Measurements from ENCODE around the gene PRKAR1B. TPM values are rescaled to one million over a fixed set of nuclear protein-coding genes. Genes with fewer than 3 reads are reported as not detected.

The PRKAR1B gene
- total RNA-seq, 1 experiment from 2014 or later: 62.0 TPM

DNA sequence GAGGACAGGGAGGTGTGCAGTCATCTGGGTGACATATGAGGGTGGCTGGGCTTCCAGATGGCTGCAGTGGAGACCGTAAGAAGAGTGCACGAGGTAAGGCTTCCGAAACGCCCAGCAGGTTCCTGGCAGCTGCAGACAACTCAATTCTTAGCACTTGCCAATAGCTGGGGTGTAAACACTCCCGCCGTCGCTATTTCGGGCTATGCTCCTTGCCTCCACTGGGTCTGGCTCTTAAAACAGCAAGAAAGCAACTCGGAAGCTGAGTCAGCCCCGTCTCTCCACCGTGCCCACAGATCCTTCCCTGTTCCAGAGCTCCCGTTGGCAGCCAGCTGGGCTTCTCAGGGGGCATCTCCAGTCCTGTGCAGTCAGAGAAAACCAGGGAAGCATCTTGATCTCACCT is 201.3 kb downstream of the PRKAR1B start:
- ChIA-PET POLR2A (no interaction called here), CTCF (no interaction called here)
- Histone ChIP-seq H3K4me3 (ENCODE audit: low read depth in 2 of 2, low read length in 2 of 2) (no peak overlapping the region), H3K9me3 (ENCODE audit: control insufficient read depth, insufficient read depth, low read depth, low read length) (no peaks in the 10 kb centered on the region), H3K27ac (ENCODE audit: low read length) (no peak overlapping the region), H3K36me3 (ENCODE audit: control insufficient read depth, insufficient read depth, low read length) (no peaks in the 10 kb centered on the region), H3K4me1 (ENCODE audit: control insufficient read depth, insufficient read depth, low read length) (peaks cover 18% of the 10 kb centered on the region), H3K27me3 (ENCODE audit: control insufficient read depth, insufficient read depth, low read length) (no peaks in the 10 kb centered on the region; the same call in 1 of the 2 replicates)
- no peak for TF ChIP-seq POLR2AphosphoS5 (IDR thresholded peaks at IDR 0.05; ENCODE audit: low read depth, low read length)
- TF ChIP-seq CTCF (IDR thresholded peaks at IDR 0.05): no peak
- TF ChIP-seq, protein P1, sequence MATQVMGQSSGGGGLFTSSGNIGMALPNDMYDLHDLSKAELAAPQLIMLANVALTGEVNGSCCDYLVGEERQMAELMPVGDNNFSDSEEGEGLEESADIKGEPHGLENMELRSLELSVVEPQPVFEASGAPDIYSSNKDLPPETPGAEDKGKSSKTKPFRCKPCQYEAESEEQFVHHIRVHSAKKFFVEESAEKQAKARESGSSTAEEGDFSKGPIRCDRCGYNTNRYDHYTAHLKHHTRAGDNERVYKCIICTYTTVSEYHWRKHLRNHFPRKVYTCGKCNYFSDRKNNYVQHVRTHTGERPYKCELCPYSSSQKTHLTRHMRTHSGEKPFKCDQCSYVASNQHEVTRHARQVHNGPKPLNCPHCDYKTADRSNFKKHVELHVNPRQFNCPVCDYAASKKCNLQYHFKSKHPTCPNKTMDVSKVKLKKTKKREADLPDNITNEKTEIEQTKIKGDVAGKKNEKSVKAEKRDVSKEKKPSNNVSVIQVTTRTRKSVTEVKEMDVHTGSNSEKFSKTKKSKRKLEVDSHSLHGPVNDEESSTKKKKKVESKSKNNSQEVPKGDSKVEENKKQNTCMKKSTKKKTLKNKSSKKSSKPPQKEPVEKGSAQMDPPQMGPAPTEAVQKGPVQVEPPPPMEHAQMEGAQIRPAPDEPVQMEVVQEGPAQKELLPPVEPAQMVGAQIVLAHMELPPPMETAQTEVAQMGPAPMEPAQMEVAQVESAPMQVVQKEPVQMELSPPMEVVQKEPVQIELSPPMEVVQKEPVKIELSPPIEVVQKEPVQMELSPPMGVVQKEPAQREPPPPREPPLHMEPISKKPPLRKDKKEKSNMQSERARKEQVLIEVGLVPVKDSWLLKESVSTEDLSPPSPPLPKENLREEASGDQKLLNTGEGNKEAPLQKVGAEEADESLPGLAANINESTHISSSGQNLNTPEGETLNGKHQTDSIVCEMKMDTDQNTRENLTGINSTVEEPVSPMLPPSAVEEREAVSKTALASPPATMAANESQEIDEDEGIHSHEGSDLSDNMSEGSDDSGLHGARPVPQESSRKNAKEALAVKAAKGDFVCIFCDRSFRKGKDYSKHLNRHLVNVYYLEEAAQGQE (IDR thresholded peaks at IDR 0.05; ENCODE audit: insufficient read depth in 1 of 2, low read depth in 2 of 2, low read length in 1 of 2): no peak
- TF ChIP-seq SIN3A (IDR thresholded peaks at IDR 0.05; ENCODE audit: borderline replicate concordance, insufficient read depth, low read depth, low read length): no peak
- TF ChIP-seq TCF7L2 (IDR thresholded peaks at IDR 0.05; ENCODE audit: low read depth, low read length): no peak
- in situ Hi-C loops (cut with HindIII; ENCODE audit: low pct_unique_long_range_greater_than_20kb, low sequenced_read_pairs) (no loop called here), intact Hi-C loops (cut with micrococcal nuclease; ENCODE audit: unreplicated experiment) (loop anchor here (10.0 kb wide), 1 partner anchor 109 kb away; no protein-coding TSS in a partner anchor)
- ATAC-seq: no peak
- BruUV-seq (replicated peaks): no TSS peak
- no peak for DNase-seq (ENCODE audit: low read depth, low spot score)

GRCh38 chr7:524800-525199 is 202.3 kb downstream of the PRKAR1B start:
- intact Hi-C loops (cut with micrococcal nuclease; ENCODE audit: unreplicated experiment) (loop anchor here (5.0 to 10.0 kb wide), 2 partner anchors 110 to 197 kb away; no protein-coding TSS in a partner anchor), in situ Hi-C loops (cut with HindIII; ENCODE audit: low pct_unique_long_range_greater_than_20kb, low sequenced_read_pairs) (no loop called here)
- H3K27me3 ChIP-seq (ENCODE audit: control insufficient read depth, insufficient read depth, low read length): no peaks in the 10 kb centered on the region; the same call in 1 of the 2 replicates
- DNase-seq (ENCODE audit: low read depth, low spot score) (no peak), ATAC-seq (no peak)
- CTCF ChIA-PET: no interaction called here
- H3K9me3 ChIP-seq (ENCODE audit: control insufficient read depth, insufficient read depth, low read depth, low read length): no peaks in the 10 kb centered on the region
- POLR2A ChIA-PET: no interaction called here
- TF ChIP-seq TCF7L2 (IDR thresholded peaks at IDR 0.05; ENCODE audit: low read depth, low read length) (no peak), POLR2AphosphoS5 (IDR thresholded peaks at IDR 0.05; ENCODE audit: low read depth, low read length) (no peak)
- H3K4me1 ChIP-seq (ENCODE audit: control insufficient read depth, insufficient read depth, low read length): peaks cover 19% of the 10 kb centered on the region
- no peaks in the 10 kb centered on the region for H3K36me3 ChIP-seq (ENCODE audit: control insufficient read depth, insufficient read depth, low read length)
- no TSS peak for BruUV-seq (replicated peaks)
- H3K4me3 ChIP-seq (ENCODE audit: low read depth in 2 of 2, low read length in 2 of 2): no peak overlapping the region
- H3K27ac ChIP-seq (ENCODE audit: low read length): no peak overlapping the region
